K562 (cell line): ENCODE data around the gene KCNAB2. TPM values are rescaled to one million over a fixed set of nuclear protein-coding genes. Genes with fewer than 3 reads are reported as not detected.

Experiments used
- CHD7 ChIP-seq: fragments of 200-600 bp; sonication (generic); IDR thresholded peaks from one replicate; pipeline ENCODE4 v1.6.1; 2012; ENCODE audit warnings: mild to moderate bottlenecking, low read depth, low read length, inconsistent platforms
- CXXC5 ChIP-seq: fragments of 250-450 bp; sonication (Bioruptor Pico); IDR thresholded peaks from 2 replicates; pipeline ENCODE4 v1.8.0; 2022; ENCODE audit warnings: inconsistent platforms, mild to moderate bottlenecking, moderate library complexity
- FIP1L1 ChIP-seq: fragments of 200-400 bp; formaldehyde crosslinking; IDR thresholded peaks from 2 replicates; pipeline ENCODE4 v1.6.1; 2018; ENCODE audit warnings: mild to moderate bottlenecking, low read depth, low read length; ENCODE audit not compliant: poor library complexity, severe bottlenecking
- NUFIP1 ChIP-seq: fragments of 450-650 bp; IDR thresholded peaks from 2 replicates; pipeline ENCODE4 v1.6.1; 2018; ENCODE audit not compliant: partially characterized antibody
- RBFOX2 ChIP-seq: fragments of 200-400 bp; formaldehyde crosslinking; IDR thresholded peaks from 2 replicates; pipeline ENCODE4 v1.6.1; 2017; ENCODE audit warnings: low read depth, mild to moderate bottlenecking, low read length, moderate library complexity
- RBM17 ChIP-seq: fragments of 200-400 bp; formaldehyde crosslinking; IDR thresholded peaks from 2 replicates; pipeline ENCODE4 v1.6.1; 2017; ENCODE audit warnings: low read depth, mild to moderate bottlenecking, low read length, borderline replicate concordance
- SMAD4 ChIP-seq: fragments of 250-450 bp; sonication (Bioruptor Pico); conservative IDR thresholded peaks from 2 replicates; pipeline ENCODE4 v1.8.0; 2021; ENCODE audit warnings: inconsistent platforms, mild to moderate bottlenecking, moderate library complexity
- SMC3 ChIP-seq: conservative IDR thresholded peaks from 2 replicates; pipeline ENCODE4 v1.6.1; 2011; ENCODE audit warnings: low read depth, low read length, improper control_type of control experiment; ENCODE audit not compliant: insufficient read depth
- SPI1 ChIP-seq: IDR thresholded peaks from 2 replicates; pipeline ENCODE4 v1.6.1; 2011; ENCODE audit warnings: low read depth, low read length, control low read depth, borderline replicate concordance
- ZBTB12 ChIP-seq: fragments of 250-450 bp; sonication (Bioruptor Pico); IDR thresholded peaks from 2 replicates; pipeline ENCODE4 v1.4.0; 2020
- ZC3H8 ChIP-seq: fragments of 450-650 bp; IDR thresholded peaks from 2 replicates; pipeline ENCODE4 v1.6.1; 2017
- ZNF165 ChIP-seq: fragments of 250-450 bp; sonication (Bioruptor Pico); IDR thresholded peaks from 2 replicates; pipeline ENCODE4 v1.4.0; 2020; ENCODE audit warnings: borderline replicate concordance
- polyA plus RNA-seq, 8 experiments: library from polyadenylated mRNA; depleted of rRNA in 4 of 8; stranded (reverse) in 5 of 8; unstranded in 3 of 8; fragments of >200 nt; fragmentation: Nextera tagmentation in 2 of 8; fragmentation: Illumina TruSeq in 1 of 8; extraction: Ambion mirVana in 2 of 8; extraction: Trizol in 1 of 8; gene quantifications; 2 replicates each; pipeline versions ENCODE4 v1.2.1 to v1.2.3, GENCODE V29; 2011 to 2014; ENCODE audit warnings: inconsistent platforms in 1 of 8, missing spikeins in 1 of 8
- total RNA-seq, 7 experiments: library from RNA; depleted of rRNA in 6 of 7; stranded (reverse); fragments of >200 nt in 6 of 7; fragmentation: Illumina TruSeq in 2 of 7; extraction: Trizol in 2 of 7; gene quantifications; 2 replicates each; pipeline versions ENCODE4 v1.2.1 to v1.2.3, GENCODE V29; 2011 to 2021; ENCODE audit warnings: low replicate concordance in 1 of 7
- TF ChIP-seq, protein P1 (sequence below): fragments of 450-650 bp; IDR thresholded peaks from 2 replicates; pipeline ENCODE4 v1.6.1; 2014; ENCODE audit warnings: low read depth, mild to moderate bottlenecking, moderate library complexity, borderline replicate concordance

KCNAB2 gene
- total and polyA plus RNA-seq, 9 of the 15 experiments (the other 6 are each of a cell fraction or from before 2014, with no cell fraction given), result 1.8 to 15.8 (median 7.1) TPM

DNA sequence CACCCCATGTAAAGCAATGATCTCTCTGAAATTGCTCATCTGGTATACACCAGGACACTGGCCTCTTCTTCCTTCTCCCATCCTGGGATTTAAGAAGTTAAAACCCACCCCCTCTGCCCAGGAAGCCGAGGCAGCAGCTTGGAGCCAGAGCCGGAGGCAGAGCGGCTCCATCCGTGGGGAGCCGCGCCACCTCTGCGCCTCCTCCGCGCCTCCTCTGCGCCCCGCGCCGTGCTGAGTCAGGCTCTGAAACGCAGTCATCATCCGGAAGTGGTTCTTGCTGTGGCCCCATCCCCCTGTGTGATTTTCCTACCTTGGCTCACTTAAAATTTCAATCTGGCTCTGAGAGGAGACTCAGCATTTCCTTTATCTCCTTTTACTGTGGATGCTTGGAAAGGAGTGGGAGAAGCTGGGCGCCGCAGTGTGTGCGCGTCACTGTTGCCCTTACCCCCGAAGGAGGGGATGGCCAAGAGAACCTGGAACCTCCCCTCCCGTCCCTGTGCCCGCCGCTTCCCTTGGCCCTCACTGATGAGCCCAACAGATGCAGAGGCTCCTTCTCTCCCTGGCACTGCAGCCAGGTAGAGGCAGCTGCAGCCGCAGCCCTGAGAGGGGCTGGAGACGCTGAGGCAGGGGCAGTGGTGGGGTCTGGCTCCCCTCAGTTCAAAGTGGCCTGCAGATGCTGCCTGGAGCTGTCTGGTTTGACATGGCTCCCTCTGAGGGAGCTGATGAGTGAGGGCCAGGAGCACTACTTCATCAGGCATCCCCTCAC is 38.2 kb upstream of the KCNAB2 start (continued):
- no peak for TF ChIP-seq CHD7
- no peak for TF ChIP-seq SPI1
- TF ChIP-seq CXXC5 (CRISPR knock-in tag), result peak; percentile 70
- 0 out of 2 replicates have a peak, but pooled peaks have one; percentile 1 for TF ChIP-seq SMC3
- TF ChIP-seq FIP1L1, result no peak
- TF ChIP-seq, protein P1, sequence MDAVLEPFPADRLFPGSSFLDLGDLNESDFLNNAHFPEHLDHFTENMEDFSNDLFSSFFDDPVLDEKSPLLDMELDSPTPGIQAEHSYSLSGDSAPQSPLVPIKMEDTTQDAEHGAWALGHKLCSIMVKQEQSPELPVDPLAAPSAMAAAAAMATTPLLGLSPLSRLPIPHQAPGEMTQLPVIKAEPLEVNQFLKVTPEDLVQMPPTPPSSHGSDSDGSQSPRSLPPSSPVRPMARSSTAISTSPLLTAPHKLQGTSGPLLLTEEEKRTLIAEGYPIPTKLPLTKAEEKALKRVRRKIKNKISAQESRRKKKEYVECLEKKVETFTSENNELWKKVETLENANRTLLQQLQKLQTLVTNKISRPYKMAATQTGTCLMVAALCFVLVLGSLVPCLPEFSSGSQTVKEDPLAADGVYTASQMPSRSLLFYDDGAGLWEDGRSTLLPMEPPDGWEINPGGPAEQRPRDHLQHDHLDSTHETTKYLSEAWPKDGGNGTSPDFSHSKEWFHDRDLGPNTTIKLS, result peak; percentile 67
- no peak for TF ChIP-seq RBM17
- no peak for TF ChIP-seq ZBTB12 (CRISPR knock-in tag)
- TF ChIP-seq RBFOX2, result peak; percentile 79
- TF ChIP-seq NUFIP1, result no peak
- TF ChIP-seq ZNF165 (CRISPR knock-in tag), result no peak
- TF ChIP-seq SMAD4 (CRISPR knock-in tag), result 0 out of 2 replicates have a peak, but pooled peaks have one; percentile 26
- TF ChIP-seq ZC3H8, result no peak
